HepG2 (cell line): ENCODE data around the gene SLC35F4.

ENCODE experiments used
- FOXM1 ChIP-seq: sonication (generic); formaldehyde crosslinking; IDR thresholded peaks from 2 replicates; pipeline ENCODE4 v1.5.0; 2020; ENCODE audit warnings: missing genetic modification reagents
- IRF2 ChIP-seq: IDR thresholded peaks from 2 replicates; pipeline ENCODE4 v1.6.1; 2018; ENCODE audit warnings: missing genetic modification reagents, missing compliant biosample characterization
- MAFK ChIP-seq, 2 experiments: IDR thresholded peaks in 1 of 2; conservative IDR thresholded peaks in 1 of 2; 2 replicates each; pipeline ENCODE4 v1.6.1; 2011; ENCODE audit warnings: improper control_type of control experiment in 2 of 2, low read length in 2 of 2
- NCOA1 ChIP-seq: sonication (generic); formaldehyde crosslinking; IDR thresholded peaks from 2 replicates; pipeline ENCODE4 v1.9.0; 2021; ENCODE audit warnings: missing genetic modification reagents
- TCF7L2 ChIP-seq: IDR thresholded peaks from 2 replicates; pipeline ENCODE4 v1.6.1; 2011; ENCODE audit warnings: mild to moderate bottlenecking, low read depth, low read length, moderate library complexity
- ZNF234 ChIP-seq: sonication (generic); formaldehyde crosslinking; conservative IDR thresholded peaks from 2 replicates; pipeline ENCODE4 v1.5.1; 2020; ENCODE audit warnings: mild to moderate bottlenecking, missing genetic modification reagents
- ZNF652 ChIP-seq: IDR thresholded peaks from 2 replicates; pipeline ENCODE4 v1.6.1; 2016; ENCODE audit warnings: low read depth, borderline replicate concordance
- TF ChIP-seq, protein P1 (sequence below): sonication (generic); formaldehyde crosslinking; IDR thresholded peaks from 2 replicates; pipeline ENCODE4 v1.5.1; 2020; ENCODE audit warnings: missing genetic modification reagents, mild to moderate bottlenecking, borderline replicate concordance
- TF ChIP-seq, protein P2 (sequence below), 2 experiments: sonication (generic) in 1 of 2; formaldehyde crosslinking in 1 of 2; IDR thresholded peaks; 2 replicates each; pipeline versions ENCODE4 v1.4.0 to v1.6.1; 2016 to 2020; ENCODE audit warnings: borderline replicate concordance in 1 of 2, low read depth in 1 of 2, mild to moderate bottlenecking in 1 of 2, missing genetic modification reagents in 1 of 2
- TF ChIP-seq, protein P3 (sequence below): sonication (generic); formaldehyde crosslinking; IDR thresholded peaks from 2 replicates; pipeline ENCODE4 v1.5.0; 2020; ENCODE audit warnings: mild to moderate bottlenecking, missing genetic modification reagents, moderate library complexity

DNA sequence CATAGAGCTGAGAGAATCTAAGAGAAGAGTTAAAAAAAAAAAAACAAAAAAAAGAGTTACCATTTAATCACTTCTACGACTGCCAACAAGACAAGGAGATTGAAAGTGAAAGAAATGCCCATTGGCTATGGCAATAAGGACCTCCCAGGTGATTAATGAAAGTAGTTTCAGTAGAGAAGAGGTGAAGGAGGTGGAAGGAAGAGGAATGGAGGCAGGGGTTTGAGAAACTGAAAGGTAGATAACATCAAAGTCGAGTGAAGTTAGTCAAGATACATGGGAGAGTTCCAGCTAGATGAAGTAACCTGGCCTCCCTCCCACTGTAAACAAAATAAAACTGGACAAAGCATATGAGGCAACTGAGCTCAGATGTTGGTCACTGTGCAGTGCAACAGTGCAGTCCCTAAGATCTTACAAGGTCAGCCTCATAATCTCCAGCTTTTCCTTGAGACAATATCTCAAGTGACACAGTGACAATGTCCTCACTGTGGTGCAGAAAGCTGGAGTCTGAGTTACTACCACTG, 254.3 kb downstream of the SLC35F4 start:
- TF ChIP-seq IRF2 (no peak), MAFK (conservative IDR thresholded peaks at IDR 0.05 in 1 of 2, IDR thresholded peaks at IDR 0.05 in 1 of 2; ENCODE audit: low read length in 2 of 2) (no peak), TCF7L2 (no peak), NCOA1 (CRISPR knock-in tag) (no peak), ZNF652 (CRISPR knock-in tag) (no peak), ZNF234 (no peak), FOXM1 (CRISPR knock-in tag) (no peak)
- TF ChIP-seq, protein P1, sequence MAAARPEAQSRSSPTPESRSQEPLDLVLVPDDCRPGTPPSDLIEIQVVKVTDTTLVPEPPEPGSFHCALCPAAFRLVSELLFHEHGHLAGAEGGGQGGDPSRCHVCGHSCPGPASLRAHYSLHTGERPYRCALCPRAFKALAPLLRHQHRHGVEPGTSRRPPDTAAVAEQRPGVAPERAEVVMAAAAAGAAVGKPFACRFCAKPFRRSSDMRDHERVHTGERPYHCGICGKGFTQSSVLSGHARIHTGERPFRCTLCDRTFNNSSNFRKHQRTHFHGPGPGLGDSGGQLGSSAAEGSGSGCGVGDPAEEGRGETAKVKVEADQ (CRISPR knock-in tag) = no peak
- TF ChIP-seq, protein P2, sequence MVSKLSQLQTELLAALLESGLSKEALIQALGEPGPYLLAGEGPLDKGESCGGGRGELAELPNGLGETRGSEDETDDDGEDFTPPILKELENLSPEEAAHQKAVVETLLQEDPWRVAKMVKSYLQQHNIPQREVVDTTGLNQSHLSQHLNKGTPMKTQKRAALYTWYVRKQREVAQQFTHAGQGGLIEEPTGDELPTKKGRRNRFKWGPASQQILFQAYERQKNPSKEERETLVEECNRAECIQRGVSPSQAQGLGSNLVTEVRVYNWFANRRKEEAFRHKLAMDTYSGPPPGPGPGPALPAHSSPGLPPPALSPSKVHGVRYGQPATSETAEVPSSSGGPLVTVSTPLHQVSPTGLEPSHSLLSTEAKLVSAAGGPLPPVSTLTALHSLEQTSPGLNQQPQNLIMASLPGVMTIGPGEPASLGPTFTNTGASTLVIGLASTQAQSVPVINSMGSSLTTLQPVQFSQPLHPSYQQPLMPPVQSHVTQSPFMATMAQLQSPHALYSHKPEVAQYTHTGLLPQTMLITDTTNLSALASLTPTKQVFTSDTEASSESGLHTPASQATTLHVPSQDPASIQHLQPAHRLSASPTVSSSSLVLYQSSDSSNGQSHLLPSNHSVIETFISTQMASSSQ (IDR thresholded peaks at IDR 0.05; ENCODE audit: low read depth) = no peak
- TF ChIP-seq, protein P2 (CRISPR knock-in tag; IDR thresholded peaks at IDR 0.05; ENCODE audit: borderline replicate concordance) = no peak
- TF ChIP-seq, protein P3, sequence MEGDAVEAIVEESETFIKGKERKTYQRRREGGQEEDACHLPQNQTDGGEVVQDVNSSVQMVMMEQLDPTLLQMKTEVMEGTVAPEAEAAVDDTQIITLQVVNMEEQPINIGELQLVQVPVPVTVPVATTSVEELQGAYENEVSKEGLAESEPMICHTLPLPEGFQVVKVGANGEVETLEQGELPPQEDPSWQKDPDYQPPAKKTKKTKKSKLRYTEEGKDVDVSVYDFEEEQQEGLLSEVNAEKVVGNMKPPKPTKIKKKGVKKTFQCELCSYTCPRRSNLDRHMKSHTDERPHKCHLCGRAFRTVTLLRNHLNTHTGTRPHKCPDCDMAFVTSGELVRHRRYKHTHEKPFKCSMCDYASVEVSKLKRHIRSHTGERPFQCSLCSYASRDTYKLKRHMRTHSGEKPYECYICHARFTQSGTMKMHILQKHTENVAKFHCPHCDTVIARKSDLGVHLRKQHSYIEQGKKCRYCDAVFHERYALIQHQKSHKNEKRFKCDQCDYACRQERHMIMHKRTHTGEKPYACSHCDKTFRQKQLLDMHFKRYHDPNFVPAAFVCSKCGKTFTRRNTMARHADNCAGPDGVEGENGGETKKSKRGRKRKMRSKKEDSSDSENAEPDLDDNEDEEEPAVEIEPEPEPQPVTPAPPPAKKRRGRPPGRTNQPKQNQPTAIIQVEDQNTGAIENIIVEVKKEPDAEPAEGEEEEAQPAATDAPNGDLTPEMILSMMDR = no peak
